GM04504 (cell line): ENCODE measurements around the gene PLEKHG5.
"Not testable (repeated sequence)": the region's sequence is repeated elsewhere in the genome, so short reads cannot be mapped to it uniquely, and the experiment has no call there.

ENCODE experiments used
- DNase-seq: peaks from one replicate; pipeline ENCODE4 v3.0.0-alpha.2; 2012; ENCODE audit warnings: low read depth

Gene PLEKHG5

DNA sequence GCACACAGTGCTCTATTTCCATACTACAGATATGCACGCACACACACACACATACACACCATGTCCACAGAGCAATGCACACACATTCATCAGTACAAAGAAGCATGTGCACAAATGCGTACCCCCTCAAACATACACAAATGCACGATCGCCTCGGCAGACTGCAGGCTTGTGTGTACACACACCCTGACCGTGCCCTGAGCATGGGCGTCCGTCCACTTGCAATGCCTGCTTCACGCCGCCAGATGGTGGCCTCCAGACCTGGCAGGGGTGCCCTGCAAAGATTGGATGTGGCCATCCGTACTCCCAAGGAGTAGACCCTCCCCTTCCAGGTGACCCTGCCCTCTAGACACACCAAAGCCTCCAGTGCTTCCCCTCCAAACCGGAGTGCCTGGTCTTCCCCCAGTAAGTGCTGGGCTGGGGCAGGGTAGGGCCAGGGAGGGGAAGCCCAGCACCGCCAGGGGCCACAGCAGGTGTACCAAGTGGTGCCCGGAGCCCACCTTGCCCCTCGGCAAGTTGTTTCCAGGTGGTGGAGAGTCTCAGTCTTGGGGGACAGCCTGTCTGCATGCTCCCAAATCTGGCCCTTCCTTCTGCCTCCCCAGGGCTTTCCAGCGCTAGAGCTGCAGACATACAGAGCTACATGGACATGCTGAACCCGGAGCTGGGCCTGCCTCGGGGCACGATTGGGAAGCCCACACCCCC, 46.3 kb downstream of the PLEKHG5 start:
- DNase-seq: no peak

DNA sequence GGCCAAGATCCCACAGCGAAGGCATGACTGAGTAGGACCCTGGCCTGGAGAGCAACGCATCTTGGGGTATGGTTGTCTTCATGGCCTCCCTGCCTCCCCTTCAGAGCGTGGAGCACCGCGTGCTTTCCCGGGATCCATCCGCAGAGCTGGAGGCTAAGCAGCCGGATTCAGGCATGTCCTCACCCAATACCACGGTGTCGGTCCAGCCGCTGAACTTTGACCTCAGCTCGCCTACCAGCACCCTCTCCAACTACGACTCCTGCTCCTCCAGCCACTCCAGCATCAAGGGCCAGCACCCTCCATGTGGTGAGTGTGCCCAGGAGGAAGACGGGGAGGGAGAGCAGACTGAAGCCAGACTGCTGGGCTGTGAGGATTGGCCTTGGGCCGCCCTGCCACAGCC, 47.1 kb downstream of the PLEKHG5 start:
- no peak for DNase-seq

GRCh38 chr1:6443339-6444115, 47.9 kb downstream of the PLEKHG5 start:
- DNase-seq: no peak

DNA sequence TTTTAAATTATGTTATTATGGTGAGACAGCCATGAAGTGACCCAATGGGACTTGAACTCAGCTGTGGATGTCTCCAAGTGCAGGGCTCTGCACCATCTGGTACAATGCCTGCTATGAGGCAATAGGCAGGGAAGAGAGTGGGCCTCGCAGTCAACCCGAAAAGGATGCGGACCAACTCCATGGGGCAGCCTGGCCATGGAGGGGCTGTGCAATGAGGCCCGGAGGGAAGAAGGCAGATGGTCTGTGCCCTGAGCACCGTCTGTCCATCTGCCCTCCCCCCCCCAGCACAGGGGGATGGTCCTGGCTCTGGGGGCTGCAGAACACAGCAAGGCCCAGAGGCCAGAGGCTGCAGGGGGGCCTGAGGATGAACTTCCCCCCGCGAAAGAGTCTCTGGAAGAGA, 49.9 kb downstream of the PLEKHG5 start:
- DNase-seq: no peak

DNA sequence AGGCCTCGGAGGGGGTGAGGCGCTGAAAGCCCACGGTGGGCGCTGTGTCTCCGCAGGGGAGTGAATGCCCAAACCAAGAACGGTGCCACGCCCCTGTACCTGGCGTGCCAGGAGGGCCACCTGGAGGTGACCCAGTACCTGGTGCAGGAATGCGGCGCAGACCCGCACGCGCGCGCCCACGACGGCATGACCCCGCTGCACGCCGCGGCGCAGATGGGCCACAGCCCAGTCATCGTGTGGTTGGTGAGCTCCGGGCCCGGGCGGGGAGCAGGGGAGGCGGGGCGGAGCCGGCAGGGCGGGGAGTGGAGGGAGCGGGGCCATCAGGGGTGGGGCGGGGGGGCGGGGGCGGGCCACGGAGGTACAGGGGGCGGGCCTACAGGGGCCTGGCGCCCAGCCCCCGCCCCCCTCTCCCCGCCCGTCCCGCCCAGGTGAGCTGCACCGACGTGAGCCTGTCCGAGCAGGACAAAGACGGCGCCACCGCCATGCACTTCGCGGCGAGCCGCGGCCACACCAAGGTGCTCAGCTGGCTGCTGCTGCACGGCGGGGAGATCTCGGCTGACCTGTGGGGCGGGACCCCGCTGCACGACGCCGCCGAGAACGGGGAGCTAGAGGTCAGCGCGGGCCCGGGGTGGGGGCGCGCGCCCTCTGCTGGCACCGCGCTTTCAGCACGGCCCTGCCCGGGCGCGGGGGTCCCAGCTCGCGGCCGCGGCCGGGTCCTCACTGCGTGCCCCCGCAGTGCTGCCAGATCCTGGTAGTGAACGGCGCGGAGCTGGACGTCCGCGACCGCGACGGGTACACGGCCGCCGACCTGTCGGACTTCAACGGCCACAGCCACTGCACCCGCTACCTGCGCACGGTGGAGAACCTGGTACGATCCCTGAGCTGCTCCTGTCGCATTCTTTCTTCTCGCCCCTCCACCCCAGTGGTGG, 51.0 kb downstream of the PLEKHG5 start:
- no peak for DNase-seq

- DNase-seq: no peak
Observed at GRCh38 chr1:6438047-6438525, 53.4 kb downstream of the PLEKHG5 start.

- not testable (repeated sequence) for DNase-seq
Observed at GRCh38 chr1:6437012-6437700, 54.3 kb downstream of the PLEKHG5 start.

- DNase-seq: not testable (repeated sequence)
Observed at GRCh38 chr1:6436277-6436676, 55.2 kb downstream of the PLEKHG5 start.

GRCh38 chr1:6435547-6435946, 55.9 kb downstream of the PLEKHG5 start:
- DNase-seq: no peak

- no peak for DNase-seq
Observed at GRCh38 chr1:6435129-6435528, 56.3 kb downstream of the PLEKHG5 start.

- no peak for DNase-seq
Observed at GRCh38 chr1:6434186-6434585, 57.3 kb downstream of the PLEKHG5 start.

- DNase-seq: not testable (repeated sequence)
Observed at GRCh38 chr1:6431645-6432579, 59.6 kb downstream of the PLEKHG5 start.

- DNase-seq: not testable (repeated sequence)
Observed at GRCh38 chr1:6429660-6430411, 61.6 kb downstream of the PLEKHG5 start.

DNA sequence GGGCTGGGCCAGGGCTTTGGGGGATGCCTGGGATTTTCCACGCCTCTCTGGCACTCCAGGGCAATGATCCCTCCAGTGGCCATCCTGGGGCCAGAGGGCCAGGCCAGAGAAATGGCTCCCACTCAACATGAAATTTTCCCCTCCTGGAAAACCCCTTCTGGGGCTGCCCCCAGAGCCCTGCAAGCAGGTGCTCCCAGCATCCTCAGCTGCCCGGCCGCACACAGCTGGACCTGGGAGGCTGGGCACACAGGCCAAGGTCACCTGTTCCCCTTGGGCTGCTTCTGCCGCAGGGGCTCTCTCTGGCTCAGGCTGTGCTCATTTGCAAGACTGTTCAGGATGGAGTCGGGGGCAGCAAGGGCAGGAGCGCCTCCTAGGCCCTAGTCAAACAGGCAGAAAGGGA, 63.0 kb downstream of the PLEKHG5 start:
- DNase-seq: not testable (repeated sequence)

GRCh38 chr1:6427441-6428390, 63.8 kb downstream of the PLEKHG5 start:
- DNase-seq: no peak

GRCh38 chr1:6426972-6427350, 64.5 kb downstream of the PLEKHG5 start:
- no peak for DNase-seq

DNA sequence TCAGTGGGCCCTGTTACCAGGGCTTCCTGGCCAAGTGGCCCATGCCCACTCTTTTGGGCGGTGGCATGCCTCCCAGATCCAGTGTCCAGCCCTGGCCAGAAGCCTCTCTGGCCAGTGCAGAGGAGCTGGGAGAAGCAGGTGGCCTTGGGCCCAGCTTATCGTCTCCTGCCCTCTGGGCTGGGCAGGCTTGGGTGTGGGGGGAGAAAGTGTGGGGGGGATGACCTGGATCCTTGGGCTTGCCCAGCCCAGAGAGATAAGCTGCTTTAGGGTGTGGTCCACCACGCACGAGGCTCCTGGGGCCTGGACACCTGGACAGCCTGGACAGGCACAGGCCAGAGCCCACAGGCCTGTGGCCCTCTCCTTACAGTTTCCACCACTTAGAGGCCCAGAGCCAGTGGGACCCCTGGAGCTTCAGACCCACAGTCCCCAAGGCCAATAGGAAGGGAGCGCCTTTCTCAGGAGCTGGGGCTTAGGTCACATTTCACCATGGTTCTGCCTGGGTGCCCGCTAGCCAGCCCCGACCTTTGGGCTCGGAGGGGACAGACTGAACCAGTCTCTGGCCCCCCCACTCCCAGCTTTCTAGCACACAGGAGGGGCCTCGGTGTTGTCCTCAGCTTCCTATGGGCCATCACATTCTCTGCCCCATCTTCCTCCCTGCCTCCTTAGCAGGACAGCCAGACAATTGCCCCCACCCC, 65.0 kb downstream of the PLEKHG5 start:
- no peak for DNase-seq

DNA sequence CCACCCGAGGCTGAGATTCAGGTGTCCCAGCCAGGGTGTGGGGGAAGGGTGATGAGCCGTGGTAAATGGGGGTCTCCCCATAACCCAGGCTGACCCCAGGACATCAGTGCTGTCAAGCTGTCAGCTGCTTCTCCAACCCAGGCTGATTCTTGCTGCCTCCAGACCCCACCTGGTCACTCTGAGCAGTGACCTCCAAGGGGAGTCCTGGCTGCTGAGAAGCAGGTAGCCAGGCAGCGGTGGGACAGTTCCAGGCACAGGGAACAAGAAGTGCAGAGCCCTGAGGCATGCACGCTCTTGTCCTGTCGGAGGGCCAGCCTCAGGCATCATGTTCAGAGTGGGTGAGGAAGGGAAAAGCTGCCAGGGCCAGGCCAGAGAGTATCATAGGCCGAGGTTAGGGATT, 65.8 kb downstream of the PLEKHG5 start:
- DNase-seq: no peak
